Measurements from ENCODE around the gene FBXO2.

- TF ChIP-seq CTCF (IDR thresholded peaks at IDR 0.05) (no peak), POLR2A (IDR thresholded peaks at IDR 0.05) (no peak)
These were observed 41.6 kb upstream of the FBXO2 start for GRCh38 chr1:11695861-11696260.

Data from prostate gland (tissue), 2 donors.